Adipose tissue (tissue), 3 donors: ENCODE data around the gene B3GALNT2. TPM values are rescaled to one million over a fixed set of nuclear protein-coding genes. Genes with fewer than 3 reads are reported as not detected.
A peak's percentile ranks its signal among the peaks of the same experiment; 100 is the strongest.
"Not testable (repeated sequence)": the region's sequence is repeated elsewhere in the genome, so short reads cannot be mapped to it uniquely, and the experiment has no call there.

Source experiments
- H3K27ac ChIP-seq: one replicate; pipeline ENCODE4 v1.5.1; 2013; ENCODE audit warnings: low read depth, low read length
- WGBS, 3 donors: extraction: QIAGEN DNeasy Blood & Tissue Kit; methylation state at CpG; one replicate each; pipeline ENCODE4 v1.1.7; 2013; 5-methylcytosine and 5-hydroxymethylcytosine counted together
- polyA plus RNA-seq, 3 donors: library from polyadenylated mRNA; stranded (reverse); fragments of 200-250 nt; gene quantifications; one replicate each; pipeline ENCODE4 v1.2.3, GENCODE V29; 2013
- donor health status: healthy with polysubstance abuse.
- donor health status: Bipolar disorder and iron deficiency.
- donor health status: healthy.

B3GALNT2 gene
- polyA plus RNA-seq: 10 to 100 TPM in 1 of 3 donors, 1 to 10 TPM in 2; 3.1 to 17.7 (median 7.9) TPM

DNA sequence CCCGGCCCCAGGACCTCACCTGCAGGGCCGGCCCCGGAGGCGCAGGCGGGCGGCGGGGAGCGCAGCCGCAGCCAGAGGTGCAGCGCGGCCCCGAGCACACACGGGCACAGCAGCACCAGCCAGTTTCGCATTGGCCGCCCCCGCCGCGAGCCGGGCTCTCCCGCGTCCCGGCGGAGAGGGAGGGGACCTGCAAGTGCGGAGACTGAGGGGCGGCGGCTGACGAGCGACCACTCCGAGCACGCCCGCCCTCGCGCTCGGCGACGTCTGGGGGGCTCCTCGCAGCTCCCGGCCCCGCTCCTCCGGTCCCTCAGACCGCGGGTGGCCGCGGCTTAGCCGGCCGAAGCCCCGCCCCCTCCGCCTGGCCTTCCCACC, at the start of gene B3GALNT2:
B3GALNT2 (minus strand) TSS at position 331 of the 372 bp plus-strand sequence; CDS start at position 131, 200 bp downstream.
- peak within 1 kb of the TSS; percentile 97 for H3K27ac ChIP-seq
- WGBS, 3 donors: 1 to 2% (median 1%) methylated on average over 21 to 48 of the region's 48 CpGs

GRCh38 chr1:235553112-235553551, 48.9 kb upstream of the B3GALNT2 start:
- WGBS, 3 donors: 78 to 88% (median 86%) methylated on average over 5 of the region's 5 CpGs
- H3K27ac ChIP-seq: no peak overlapping the region

DNA sequence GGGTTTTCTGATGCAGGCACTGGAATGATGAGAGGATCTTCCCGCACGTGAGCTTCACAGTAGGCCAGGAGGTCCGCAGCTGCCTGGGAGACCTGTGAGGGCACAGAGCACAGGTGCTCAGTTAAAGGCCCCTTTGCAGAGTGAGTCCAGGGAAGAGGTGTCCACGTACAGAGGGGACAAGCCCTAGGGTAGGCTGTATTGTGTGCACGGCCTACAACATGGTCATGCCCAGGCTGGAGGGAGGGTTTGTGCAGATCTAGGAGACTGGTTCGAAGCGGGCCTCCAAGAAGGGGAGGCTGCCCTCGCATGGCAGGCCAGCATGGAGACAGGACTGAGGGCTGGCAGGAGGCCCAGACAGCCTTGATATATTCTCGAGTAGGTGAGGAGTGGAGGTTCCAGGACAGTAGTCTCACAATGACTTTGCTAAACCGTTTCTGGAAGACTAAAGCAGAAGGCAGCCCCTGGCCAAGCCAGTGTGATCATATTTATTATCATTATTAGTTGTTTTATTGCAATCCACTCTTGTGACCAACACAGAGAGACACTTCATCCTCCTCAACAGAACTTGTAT, 48.0 kb upstream of the B3GALNT2 start:
- H3K27ac ChIP-seq: no peak overlapping the region
- WGBS, 3 donors: 84 to 86% (median 86%) methylated on average over 10 of the region's 10 CpGs

DNA sequence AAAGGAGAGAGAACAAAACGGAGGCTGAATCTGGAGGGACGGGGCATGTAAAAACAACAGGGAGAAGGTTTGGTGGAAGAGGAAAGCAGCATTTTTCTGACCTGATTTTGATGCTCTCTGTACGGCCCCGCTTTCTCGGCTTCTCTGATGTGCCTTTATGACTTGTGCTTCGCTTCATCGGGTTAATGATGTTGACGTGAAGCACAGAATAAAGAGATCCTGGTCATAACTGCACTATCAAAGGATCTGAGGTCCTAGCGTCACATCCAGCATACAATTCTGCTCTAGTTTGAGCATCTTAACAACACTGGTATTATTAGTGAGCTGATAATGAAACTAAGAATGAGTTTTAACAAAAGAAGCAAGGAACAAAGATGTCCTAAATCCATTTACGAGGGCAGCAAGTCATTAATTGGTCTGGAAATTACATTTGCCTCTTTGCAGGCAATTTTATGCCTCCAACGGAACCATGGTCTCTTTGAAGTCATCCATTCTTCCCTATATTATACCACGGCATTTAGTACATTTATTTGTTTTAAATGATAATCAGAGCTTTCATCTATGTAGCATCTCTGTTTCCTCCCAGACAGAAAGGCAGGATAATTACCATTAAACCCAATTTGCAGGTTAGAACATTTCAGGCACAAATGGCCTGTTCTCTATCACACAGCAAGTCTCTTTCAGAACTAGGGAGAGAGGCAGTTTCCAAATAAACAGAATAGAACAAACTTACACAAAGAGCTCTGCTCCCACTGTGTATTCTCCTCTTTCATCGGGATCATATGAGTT, 45.3 kb upstream of the B3GALNT2 start:
- 65 to 84% (median 78%) methylated on average over 13 of the region's 13 CpGs for WGBS, 3 donors
- H3K27ac ChIP-seq: no peak overlapping the region

GRCh38 chr1:235546369-235547155, 42.3 kb upstream of the B3GALNT2 start:
- WGBS, 3 donors: 40 to 43% (median 42%) methylated on average over 10 of the region's 10 CpGs
- H3K27ac ChIP-seq: not testable (repeated sequence)

GRCh38 chr1:235545292-235545930, 41.2 kb upstream of the B3GALNT2 start:
- WGBS, 3 donors: 86 to 92% (median 90%) methylated on average over 9 of the region's 9 CpGs
- no peak overlapping the region for H3K27ac ChIP-seq

DNA sequence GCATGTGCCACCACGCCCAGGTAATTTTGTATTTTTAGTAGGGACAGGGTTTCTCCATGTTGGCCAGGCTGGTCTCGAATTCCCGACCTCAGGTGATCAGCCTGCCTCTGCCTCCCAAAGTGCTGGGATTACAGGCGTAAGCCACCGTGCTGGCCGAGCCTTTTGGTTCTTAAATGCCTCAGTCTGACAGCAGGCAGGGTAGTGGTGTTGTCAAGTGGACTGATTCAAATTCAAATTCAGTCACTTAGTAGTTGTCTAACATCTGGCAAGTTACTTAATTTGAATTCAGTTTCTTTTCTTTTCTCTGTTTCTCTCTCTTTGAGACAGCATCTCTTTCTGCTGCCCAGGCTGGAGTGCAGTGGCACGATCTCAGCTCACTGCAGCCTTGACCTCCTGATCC, 38.6 kb upstream of the B3GALNT2 start:
- WGBS, 3 donors: 74 to 86% (median 84%) methylated on average over 6 to 7 of the region's 7 CpGs
- not testable (repeated sequence) for H3K27ac ChIP-seq

- WGBS, 3 donors: 72 to 82% (median 80%) methylated on average over 8 of the region's 8 CpGs
- no peak overlapping the region for H3K27ac ChIP-seq
Measured at GRCh38 chr1:235533476-235534168, 29.4 kb upstream of the B3GALNT2 start.

GRCh38 chr1:235532360-235532759, 28.1 kb upstream of the B3GALNT2 start:
- H3K27ac ChIP-seq: no peak overlapping the region
- 77 to 84% (median 84%) methylated on average over 2 of the region's 2 CpGs for WGBS, 3 donors

DNA sequence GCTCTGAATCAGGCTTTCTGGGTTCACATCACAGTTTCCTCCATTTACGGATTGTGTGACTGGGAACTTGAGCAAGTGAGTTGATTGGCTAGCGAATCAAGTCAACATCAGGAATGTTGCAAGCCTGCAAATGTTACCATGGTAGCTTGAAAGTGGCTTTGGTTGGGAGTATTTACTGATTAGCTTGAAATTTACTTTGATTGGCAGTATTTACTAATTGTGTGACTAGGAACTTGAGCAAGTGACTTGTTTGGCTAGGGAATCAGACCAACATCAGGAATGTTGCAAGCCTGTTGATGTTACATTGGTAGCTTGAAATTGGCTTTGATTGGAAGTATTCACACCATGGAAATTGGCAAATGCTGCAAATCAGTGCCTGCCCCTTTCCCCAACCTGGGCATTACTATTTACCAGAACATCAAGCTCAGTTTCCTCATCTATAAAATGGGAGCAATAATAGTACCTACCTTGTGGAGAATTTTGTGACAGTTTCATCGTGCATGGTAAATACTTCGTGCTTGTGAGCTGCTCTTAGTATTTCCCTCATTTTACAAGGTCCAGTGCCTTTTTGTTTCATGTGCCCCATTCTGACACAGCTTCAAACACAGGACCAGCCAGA, 23.1 kb upstream of the B3GALNT2 start:
- WGBS, 3 donors: 70 to 79% (median 79%) methylated on average over 4 of the region's 4 CpGs
- no peak overlapping the region for H3K27ac ChIP-seq

DNA sequence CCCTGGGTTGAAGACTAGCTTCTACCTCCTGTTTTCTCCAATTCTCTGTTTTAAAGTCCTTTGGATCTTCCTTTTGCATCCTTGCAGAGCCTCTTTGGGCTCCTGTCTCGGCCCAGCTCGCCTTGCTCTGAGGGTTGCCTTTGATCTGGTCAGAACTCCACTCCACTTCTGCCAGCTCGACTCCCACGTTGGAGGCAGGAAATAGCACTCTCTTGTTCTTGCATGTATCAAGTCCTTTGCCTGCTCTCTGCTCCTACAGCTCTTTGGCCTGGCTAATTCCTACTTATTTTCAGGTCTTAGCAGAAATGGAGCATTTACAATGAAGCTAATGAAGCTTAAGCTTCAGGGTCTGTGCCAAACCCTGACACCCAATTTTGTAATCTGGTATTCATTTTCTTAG, 21.1 kb upstream of the B3GALNT2 start:
- H3K27ac ChIP-seq: no peak overlapping the region
- WGBS, 3 donors: 47 to 53% (median 49%) methylated on average over 4 of the region's 4 CpGs

DNA sequence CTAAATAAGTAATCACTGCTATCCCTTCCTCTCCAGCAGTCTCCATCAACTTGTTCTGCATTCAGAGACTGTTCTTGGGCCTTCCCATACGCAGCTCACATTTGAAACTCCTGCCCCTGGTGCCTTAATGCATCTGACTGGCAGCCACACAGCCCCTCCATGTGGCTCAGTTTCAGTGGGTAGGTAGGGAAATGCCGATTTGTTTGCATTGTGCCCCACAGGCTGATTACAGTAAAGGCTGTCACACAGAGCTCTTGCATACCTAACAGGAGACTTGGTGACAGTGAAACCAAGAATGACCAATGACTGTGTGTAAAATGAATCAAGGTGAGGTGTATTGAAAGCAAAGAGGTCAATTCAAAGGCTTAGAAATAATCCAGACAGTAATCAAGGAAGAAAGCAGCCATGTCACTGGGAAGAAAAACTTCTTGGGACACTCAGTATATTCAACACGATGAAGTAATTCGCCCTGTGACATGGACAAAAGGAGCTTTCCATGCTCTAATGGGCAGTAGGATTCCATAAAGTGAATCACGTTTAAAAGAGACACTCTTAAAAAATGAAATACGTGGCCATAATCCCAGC, 12.7 kb upstream of the B3GALNT2 start:
- WGBS, 3 donors: 78 to 80% (median 80%) methylated on average over 6 of the region's 6 CpGs
- H3K27ac ChIP-seq: no peak overlapping the region

GRCh38 chr1:235515844-235516512, 11.7 kb upstream of the B3GALNT2 start:
- H3K27ac ChIP-seq: no peak overlapping the region
- WGBS, 3 donors: 90 to 95% (median 92%) methylated on average over 5 of the region's 5 CpGs

GRCh38 chr1:235513495-235514366, 9.5 kb upstream of the B3GALNT2 start:
- no peak overlapping the region for H3K27ac ChIP-seq
- 36 to 38% (median 37%) methylated on average over 8 of the region's 8 CpGs for WGBS, 3 donors

GRCh38 chr1:235511470-235512240, 7.4 kb upstream of the B3GALNT2 start:
- WGBS, 3 donors: 66 to 69% (median 68%) methylated on average over 13 of the region's 13 CpGs
- no peak overlapping the region for H3K27ac ChIP-seq
